ENCODE measurements around the gene FAM118A. TPM values are rescaled to one million over a fixed set of nuclear protein-coding genes. Genes with fewer than 3 reads are reported as not detected.

Gene FAM118A
- total RNA-seq, 1 experiment from 2014 or later, result 37.9 TPM

GRCh38 chr22:45381348-45381747 is 71.6 kb downstream of the FAM118A start:
- Histone ChIP-seq H3K23me2 (ENCODE audit: insufficient read length, low read depth, low read length, poor library complexity, severe bottlenecking) (no peaks in the 10 kb centered on the region), H3K27me3 (ENCODE audit: insufficient read depth, low read length) (no peaks in the 10 kb centered on the region), H2BK5ac (ENCODE audit: insufficient read length, low read length) (no peak overlapping the region), H2BK12ac (ENCODE audit: insufficient read length, low read depth, low read length) (no peak overlapping the region), H3K4me2 (ENCODE audit: insufficient read depth, insufficient read length, low read length) (no peak overlapping the region), H4K8ac (replicated peaks; ENCODE audit: insufficient read length, low read depth, low read length) (no peak overlapping the region), H2BK15ac (ENCODE audit: low read depth, low read length) (no peak overlapping the region), H3K79me1 (ENCODE audit: insufficient read depth, low read depth, low read length, poor library complexity, severe bottlenecking) (no peaks in the 10 kb centered on the region), H3K56ac (ENCODE audit: insufficient read length, low read depth, low read length) (no peak overlapping the region), H3K14ac (ENCODE audit: insufficient read depth, low read length) (no peak overlapping the region), H2BK20ac (ENCODE audit: low read depth, low read length, poor library complexity, severe bottlenecking) (no peak overlapping the region), H2BK120ac (ENCODE audit: low read depth, low read length, poor library complexity, severe bottlenecking) (no peak overlapping the region), H4K5ac (ENCODE audit: insufficient read length, low read depth, low read length) (no peak overlapping the region), H4K20me1 (ENCODE audit: control insufficient read depth, insufficient read depth, insufficient read length) (no peaks in the 10 kb centered on the region), H3K27ac (ENCODE audit: insufficient read length, low read depth, low read length) (no peak overlapping the region), H3K18ac (ENCODE audit: insufficient read length, low read depth, low read length) (no peak overlapping the region), H3K4me1 (ENCODE audit: insufficient read depth, low read length) (no peaks in the 10 kb centered on the region), H3K23ac (ENCODE audit: insufficient read length, low read depth, low read length) (no peak overlapping the region), H3K4ac (ENCODE audit: low read depth, low read length) (no peak overlapping the region), H3T11ph (ENCODE audit: low read length) (no peak overlapping the region), H3K79me2 (ENCODE audit: insufficient read depth, low read length) (no peaks in the 10 kb centered on the region), H3K9me3 (ENCODE audit: control insufficient read depth, low read depth, low read length) (no peaks in the 10 kb centered on the region), H2AFZ (ENCODE audit: low read length) (no peak overlapping the region), H2AK5ac (ENCODE audit: insufficient read length, low read length) (no peak overlapping the region), H4K91ac (ENCODE audit: insufficient read length, low read depth, low read length) (no peak overlapping the region), H3K9ac (ENCODE audit: extremely low read depth, insufficient read length, low read length) (no peak overlapping the region)
- WGBS (ENCODE audit: extremely low coverage, insufficient read length, low lambda C conversion rate), result no CpG with 5 or more reads among the region's 2 CpGs
- TF ChIP-seq CTCF (conservative IDR thresholded peaks at IDR 0.05), result no peak
- DNase-seq, result no peak
- Mint-ChIP-seq H3K36me3 (ENCODE audit: insufficient read depth in 1 of 3, low read depth in 3 of 3) (no peaks in the 10 kb centered on the region), H3K4me3 (no peak overlapping the region), H3K27ac (no peak overlapping the region), H3K27me3 (ENCODE audit: low read depth) (no peaks in the 10 kb centered on the region; the same call in 1 of the 2 replicates), H3K9me3 (no peaks in the 10 kb centered on the region), H3K4me1 (no peaks in the 10 kb centered on the region)
